Stimulated activated CD8-positive, alpha-beta memory T cell treated with anti-CD3 and anti-CD28 coated beads, Interleukin-2, amount 100 ng/mL, for 1 hour (primary cell): ENCODE measurements around the gene DTNB.
"Not testable (repeated sequence)": the region's sequence is repeated elsewhere in the genome, so short reads cannot be mapped to it uniquely, and the experiment has no call there.

Experiments used
- DNase-seq, 2 donors: peaks; one replicate each; pipeline ENCODE4 v3.0.0-alpha.2; 2020; ENCODE audit warnings: low read depth in 2 of 2

DTNB gene

DNA sequence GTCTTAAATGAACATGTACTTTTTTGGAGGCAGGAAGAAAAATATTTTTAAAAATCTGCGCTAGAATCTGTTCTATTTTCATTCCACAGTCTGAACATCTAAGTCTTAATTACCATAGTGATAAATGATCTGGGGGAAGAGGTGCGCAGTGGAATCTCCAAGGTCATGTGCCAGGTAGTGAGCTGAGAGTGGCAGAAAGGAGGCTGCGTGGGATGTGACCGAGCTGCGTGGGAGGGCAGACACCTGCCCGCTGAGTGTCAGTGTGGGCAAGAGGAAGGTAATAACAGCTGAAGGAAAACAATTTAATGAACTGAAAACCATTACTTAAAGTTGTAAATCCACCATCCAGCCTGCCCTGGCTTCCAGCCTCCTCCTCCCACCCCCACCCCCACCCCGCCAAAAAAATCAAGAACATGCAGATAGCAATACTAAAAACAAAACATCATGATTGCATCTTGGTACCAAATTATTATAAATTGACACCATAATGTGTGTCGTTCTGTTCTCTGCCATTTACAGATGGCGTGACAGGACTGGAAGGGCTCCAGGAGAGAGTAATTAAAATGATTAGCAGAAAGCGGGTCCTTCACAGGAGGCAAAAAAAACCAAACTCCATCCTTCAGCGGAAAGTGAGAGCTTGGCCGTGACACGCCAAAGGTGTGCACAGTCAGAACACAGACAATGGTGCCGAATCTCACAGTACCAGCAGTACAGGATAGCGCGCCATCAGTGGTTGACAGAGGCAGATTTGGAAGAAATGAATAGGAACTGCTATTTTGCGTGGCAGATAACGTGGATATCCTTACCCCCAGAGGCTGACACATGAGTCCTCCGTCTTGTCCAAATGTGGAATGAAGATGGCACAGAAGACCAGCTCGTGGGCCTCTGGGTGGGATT, 11.4 kb upstream of the DTNB start:
- DNase-seq: no peak

DNA sequence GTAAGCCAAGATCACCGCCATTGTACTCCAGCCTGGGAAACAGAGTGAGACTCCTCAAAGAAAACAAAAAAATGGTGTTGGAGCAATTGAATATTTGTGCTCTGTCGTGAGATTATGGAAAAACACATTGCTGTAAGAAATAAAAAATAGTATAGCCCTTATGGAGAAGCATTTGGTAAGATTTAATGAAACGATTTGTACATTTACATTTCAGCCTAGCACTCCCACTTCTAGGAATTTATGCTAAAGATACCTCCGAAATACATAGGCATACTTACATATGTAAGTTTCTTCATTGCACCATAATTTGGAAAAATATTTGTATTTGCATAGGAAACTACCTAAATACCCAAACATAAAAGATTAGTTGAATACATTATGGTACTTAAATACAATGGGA, 8.7 kb upstream of the DTNB start:
- no peak for DNase-seq

DNA sequence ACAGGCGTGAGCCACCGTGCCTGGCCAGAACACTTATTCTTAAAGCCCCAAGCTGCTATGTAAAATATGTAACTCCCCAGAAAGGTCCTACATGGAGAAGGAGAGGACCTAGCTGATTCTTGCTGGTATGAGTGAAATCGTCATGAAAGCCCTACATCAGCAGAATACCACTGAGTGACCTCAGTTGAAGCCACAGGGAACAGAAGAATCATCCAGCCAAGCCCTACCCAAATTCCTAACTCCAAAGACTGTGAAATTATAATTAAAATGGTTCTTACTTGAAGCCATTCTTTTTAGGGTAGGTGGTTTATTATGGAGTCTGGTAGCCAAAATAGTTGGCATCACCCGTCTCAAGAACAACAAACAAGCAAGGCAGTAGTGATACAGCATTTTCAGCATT, 4.5 kb upstream of the DTNB start:
- DNase-seq: no peak

DNA sequence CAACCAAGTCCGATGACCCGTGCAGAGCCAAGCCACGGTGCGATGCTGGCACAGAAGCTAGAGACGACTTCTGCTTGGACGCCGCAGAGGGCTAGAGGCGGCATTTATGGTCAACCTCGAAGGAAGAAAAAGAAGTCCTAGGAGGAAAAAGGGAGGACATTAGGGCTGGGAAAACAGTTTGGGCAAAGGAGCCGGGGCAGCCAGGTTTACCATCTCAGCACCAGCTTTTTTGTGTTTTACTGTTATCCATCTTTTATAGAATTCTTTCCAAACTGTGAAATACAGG, 643 bp upstream of the DTNB start:
- no peak for DNase-seq

DNA sequence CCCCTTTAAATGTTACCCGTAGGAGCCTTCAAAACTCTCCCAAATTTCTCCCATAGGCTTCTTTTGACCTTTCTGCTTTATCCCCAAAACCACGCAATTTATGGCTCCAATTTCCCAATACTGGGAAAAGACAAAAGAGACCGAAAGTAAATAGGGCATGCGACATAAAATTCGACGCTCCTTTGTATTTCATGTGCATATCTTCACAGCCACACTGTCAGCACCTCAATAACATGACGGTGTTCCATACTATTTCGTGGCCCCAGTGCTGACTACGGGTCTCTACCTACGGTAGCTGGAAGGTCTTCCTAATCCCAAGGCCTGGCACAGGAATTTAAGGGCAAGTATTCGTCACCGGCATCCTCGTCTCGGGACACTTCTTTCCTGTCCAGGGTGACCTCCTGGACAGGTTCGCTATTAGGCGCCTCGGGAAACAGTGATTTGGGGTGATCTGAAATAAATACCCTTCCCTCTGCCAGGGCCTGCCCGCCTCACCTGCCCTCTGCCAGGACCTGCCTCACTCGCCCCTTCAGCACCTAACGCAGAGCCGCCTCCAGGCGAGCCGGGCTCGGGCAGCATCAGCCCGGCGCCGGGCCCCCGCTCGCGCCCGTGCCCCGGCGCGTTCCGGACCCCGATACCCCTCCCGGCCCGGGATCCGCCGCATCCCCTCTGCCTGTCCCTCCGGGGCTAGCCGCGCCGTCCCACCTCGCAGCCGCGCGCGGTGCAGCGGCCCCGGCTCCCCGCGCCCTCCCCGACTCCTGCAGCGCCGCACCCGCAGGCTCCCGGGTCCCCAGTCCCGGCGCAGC, 680 bp downstream of the DTNB start:
- peak; percentile 40 to 54 for DNase-seq

DNA sequence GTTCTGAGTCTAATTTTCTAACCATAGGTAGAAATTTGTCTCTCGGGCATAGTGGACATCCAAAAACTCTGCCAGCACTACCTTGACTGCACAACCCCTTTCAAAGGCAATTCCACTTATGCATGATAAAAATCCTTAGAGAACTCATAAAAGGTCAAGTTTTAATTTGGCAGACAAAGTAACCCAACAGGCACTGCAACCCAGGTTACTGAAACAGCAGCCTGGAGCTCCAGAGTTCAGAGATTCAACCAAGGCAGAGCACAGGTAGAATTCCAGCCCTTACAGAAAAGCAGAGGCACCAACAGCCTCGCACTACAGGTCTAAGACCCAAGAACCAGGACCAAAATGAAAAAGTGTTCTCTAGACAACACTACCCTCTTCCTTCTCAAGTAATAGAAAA, 1.8 kb downstream of the DTNB start:
- no peak for DNase-seq

DNA sequence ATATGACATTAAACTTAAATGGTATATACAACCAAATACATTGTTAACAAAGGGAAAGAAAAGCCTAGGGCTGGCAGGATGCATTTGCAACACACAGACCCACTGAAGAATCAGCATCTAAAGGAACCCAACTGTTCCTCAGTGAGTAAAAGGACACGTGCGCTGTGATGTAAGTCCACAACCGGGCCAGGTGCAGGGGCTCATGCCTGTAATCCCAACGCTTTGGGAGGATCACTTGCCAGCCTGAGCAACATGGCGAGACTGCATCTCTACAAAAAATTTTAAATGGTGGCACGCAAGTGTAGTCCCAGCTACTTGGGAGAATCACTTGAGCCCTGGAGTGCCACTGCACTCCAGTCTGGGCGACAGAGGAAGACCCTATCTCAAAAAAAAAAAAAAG, 3.9 kb downstream of the DTNB start:
- no peak for DNase-seq

DNA sequence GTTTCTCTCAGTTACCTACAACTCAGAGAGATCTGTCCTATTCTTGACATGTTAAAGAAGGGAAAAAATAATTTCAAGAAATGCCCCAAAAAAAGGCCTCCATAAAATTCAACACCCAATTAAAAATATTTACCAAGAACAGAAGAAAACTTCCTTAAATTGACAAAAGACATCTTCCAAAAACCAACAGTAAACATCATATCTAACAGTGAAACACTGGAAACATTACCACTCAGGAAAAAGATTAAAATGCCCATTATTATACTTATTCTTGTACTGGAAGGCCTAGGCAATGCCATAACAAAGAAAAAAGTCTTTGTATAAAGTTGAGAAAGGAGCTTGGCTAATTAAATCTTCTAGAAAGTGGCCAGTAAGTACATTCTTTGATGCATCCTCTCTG, 7.2 kb downstream of the DTNB start:
- no peak for DNase-seq

DNA sequence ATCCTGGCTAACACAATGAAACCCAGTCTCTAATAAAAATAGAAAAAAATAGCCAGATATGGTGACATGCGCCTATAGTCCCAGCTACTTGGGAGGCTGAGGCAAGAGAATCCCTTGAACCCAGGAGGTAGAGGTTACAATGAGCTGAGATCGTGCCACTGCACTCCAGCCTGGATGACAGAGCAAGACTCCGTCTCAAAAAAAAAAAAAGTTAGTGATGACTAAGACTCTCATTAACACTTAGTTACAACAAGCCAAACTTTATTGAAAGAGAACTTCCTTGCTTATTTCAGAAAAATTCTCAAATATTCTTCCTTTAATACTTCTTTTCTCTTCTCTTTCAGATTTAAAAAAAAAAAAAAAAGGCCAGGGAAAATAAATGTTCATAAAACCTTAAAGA, 7.9 kb downstream of the DTNB start:
- not testable (repeated sequence) for DNase-seq

DNA sequence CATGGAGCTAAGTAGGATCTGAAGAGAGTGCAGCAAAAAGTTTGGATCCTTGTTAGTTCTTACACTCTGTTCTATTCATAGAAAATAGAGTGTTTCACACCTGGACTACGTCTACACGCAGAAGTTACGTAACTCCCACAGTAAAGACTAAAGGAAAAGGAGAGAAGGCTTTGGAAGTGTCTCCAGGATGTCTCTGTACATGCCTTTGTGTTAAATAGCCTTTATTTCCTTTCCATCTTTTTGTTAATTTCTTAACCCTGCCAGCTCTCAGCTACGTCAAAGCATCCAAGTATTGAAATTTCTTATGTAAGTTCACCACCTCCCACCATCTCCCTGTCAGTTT, 8.4 kb downstream of the DTNB start:
- no peak for DNase-seq

DNA sequence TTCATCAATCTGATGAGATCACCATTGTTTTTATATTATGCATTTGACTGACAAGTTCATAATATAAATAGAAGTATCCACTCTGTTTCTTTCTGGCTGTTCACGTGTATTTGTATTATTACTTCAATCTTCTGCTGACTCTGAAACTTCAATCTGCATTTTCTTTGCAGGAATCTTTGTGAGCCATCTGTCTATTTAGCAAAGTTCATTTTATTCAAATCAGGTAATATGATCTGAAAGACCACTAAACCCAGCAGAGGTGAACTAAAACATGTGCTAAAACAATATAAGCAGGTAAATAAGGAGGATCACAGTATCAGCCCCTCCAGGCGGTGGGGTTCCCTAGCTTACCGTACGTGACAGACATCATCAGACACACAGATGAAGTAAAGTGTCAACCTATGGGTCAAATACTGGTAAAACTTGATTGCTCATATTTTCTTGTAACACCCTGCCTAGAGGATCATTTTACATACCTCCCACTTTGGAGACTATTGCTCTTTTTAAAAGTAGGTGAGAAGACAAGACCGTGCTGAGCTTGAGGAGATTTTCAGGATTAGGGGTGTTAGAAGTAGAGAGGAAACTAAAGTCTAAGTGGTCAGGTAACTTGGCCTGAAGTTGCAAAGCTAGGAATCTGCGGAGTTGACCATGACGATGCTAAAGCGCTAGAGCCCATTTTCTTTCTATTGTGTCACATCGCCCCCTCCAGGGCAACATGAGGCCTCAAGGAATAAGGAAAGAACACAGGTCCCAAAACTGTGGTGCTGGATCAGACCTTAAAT, 9.0 kb downstream of the DTNB start:
- DNase-seq: no peak

DNA sequence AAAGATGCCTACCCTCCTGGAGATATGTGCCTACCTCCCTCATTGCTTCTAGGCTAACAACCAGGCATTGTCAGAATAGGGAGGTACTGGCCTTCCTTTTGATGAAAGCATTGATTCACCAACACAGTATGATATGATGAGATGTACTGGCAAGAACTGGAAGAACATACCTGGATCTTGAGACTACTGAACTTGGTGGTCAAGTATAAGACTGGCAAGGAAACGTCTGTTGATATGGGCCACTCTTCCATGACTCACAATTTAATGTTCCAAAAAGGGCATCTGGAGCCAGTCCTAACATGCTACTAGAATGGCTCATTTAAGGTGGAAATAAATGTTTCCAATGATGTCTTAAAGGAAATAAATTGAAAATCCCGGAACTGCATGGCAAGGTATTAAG, 18.1 kb downstream of the DTNB start:
- no peak for DNase-seq

DNA sequence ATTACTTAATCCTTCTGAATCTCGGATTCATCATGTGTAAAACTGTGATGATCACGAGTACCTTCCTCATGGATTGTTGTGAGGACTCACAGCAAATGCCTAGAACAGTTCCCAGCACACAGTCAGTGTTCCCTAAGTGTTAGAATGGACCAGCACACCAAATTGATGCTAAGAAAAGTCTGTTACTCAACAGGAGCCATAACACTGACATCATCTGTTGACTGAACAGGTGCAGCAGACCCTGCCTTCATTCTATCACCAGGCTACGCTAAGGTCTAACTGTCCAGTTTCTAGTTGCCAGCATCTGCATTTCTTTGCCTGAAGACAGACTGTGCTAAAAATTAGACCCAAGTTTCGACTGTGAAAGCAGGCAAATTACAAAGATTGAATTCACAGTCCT, 18.6 kb downstream of the DTNB start:
- no peak for DNase-seq

DNA sequence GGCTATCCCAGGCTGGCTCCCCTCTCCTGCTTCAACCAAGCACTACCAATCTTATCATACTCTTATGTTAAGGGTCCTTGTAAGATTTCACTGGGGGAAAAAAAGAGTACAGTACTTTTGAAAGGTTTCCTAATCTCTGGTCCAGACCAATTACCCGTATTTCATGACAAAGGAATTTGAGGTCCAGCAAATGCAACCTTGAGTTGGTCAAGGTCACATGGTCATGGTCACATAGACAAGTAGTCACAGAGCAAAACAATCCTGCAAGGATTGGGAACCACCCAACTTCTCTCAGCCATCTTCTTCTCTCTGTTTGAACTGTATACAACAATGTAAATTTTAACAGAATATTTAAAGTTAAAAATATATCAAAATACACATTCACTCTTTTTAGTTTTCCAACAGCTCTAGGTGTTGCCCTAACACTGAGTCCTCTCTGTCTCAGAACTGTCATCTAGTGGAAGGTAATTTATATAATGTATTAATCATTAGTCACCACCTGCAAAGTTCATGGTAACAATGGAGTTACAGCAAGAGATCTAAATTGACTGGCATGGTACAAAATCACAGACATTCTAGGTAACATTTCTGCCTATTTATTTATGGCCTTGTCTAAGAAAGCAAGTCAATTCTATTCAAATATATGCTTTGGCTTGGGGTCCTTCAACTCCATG, 21.5 kb downstream of the DTNB start:
- no peak for DNase-seq

DNA sequence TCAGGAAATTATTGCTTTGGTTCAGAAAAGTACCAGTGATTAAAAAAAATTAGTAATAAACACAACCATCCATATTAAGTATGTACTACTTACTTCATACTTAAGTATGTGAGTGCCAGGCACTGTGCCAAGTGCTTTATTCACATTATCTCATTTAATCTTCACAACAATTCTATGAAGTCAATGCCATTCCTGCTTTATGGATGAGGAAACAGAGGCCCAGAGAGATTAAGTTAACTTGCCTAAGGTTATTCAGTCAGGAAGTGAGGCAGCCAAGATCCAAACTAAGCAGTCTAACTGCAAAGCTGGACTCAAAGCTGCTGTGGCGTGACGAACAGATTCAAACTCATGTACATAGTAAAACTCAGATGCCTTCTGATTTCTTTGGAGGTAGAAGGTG, 22.3 kb downstream of the DTNB start:
- DNase-seq: no peak

DNA sequence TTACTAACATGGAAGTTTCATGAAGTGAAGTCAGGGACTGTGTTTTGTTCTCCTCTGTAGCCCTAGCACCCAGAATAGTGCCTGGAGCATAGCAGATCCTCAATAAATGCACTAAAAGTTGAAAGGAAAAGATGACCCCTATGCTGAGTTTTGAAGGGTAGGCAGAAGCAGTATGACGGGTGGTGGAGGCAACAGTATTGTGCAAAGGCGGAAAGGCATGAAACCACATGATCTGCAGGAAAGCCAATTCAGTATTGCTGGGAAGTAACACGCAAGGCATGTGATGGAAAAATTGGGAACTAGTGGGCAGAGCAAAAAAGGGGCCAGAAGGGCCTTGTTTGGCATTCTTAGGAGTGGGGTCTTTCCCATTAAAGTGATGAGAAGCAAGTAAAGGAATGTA, 23.1 kb downstream of the DTNB start:
- no peak for DNase-seq

DNA sequence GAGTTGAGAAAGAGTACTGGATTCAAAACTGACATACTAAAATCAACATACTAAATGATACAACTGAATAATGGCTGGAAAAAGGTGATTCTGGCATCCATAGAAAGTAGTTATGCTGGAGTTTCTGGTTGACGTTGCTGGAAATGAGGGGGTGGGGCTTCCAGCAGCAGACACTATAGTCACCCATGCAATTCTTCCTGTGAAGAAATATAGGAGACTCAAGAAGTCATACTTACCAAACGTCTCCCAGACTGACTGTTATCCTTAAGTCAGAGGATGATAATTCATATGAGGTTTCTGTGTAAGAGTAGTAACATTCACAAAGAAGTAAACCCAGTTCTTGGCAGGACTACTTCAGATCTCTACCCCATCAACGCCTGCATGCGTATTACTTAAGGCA, 23.6 kb downstream of the DTNB start:
- DNase-seq: no peak

DNA sequence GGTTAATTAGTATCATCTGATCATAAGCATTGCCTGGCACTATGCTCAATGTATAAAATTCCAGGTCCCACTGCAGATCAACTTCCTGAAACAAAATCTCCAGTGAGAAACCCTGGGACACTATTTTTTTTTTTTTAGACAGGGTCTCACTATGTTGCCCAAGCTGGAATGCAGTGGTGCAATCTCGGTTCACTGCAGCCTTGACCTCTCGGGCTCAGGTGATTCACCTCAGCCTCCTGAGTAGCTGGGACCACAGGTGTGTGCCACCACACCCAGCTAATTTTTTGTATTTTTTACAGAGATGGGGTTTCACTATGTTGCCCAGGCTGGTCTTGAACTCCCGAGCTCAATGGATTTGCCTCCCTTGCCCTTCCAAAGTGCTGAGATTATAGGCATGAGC, 31.1 kb downstream of the DTNB start:
- no peak for DNase-seq

DNA sequence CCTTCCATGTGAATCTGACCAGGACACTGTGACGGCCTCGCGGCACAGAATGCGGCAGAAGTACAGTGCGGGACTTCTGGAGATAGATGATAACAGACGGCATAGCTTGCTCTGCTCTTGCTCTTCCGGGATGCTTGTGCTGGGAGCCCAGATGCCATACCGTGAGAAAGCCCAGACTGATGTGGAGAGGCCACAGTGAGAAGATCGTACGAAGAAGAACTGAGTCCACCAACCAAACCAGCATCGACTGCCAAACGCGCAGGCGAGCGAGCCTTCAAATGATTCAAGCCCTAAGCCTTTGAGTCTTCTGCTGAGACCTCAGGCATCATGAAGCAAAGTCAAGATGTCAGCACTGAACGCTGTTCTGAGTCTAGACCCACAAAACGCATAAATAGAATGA, 33.7 kb downstream of the DTNB start:
- DNase-seq: no peak

DNA sequence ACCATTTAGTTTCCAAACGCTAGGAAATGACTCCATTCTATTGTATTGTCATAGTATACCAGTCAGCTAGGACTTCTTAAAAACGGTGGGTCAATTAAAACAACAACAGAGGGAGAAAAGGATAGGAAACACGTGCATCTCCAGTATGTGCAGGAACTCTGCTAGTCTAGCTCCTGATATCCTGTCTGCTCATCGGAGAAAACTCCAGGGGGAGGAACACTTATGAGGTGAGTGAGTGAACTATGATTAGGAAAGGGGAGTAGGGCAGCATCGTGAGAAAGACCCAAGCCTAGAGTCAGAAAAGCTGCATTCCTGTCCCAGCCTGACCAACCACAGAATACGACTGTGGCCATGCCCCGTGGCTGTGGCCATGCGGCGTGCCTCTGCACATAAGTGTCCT, 34.2 kb downstream of the DTNB start:
- DNase-seq: no peak

DNA sequence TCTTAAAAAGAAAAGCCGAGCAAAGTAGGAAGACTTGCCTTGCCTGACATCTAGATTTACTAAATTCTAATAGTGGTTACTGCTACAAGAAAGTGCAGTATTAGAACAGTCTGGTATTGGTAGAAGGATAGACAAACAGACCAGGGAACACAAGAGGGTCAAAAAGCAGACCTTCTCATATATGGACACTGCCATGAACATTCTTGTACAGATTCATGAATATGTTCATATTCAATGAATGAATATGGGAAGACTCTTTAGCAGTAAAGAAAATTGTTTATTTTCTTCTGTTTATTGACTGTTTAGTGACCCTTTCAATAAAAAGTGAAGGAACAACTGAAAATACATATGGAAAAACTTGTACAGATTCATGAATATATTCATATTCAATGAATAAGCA, 37.6 kb downstream of the DTNB start:
- no peak for DNase-seq

DNA sequence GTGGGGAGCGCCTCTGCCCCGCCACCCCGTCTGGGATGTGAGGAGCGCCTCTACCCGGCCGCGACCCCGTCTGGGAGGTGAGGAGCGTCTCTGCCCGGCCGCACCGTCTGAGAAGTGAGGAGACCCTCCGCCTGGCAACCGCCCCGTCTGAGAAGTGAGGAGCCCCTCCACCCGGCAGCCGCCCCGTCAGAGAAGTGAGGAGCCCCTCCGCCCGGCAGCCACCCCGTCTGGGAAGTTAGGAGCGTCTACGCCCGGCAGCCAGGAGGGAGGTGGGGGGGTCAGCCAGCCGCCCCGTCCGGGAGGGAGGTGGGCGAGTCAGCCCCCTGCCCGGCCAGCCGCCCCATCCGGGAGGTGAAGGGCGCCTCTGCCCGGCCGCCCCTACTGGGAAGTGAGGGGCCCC, 39.6 kb downstream of the DTNB start:
- DNase-seq: not testable (repeated sequence)
